ENCODE results near the gene SMG9.

DNA sequence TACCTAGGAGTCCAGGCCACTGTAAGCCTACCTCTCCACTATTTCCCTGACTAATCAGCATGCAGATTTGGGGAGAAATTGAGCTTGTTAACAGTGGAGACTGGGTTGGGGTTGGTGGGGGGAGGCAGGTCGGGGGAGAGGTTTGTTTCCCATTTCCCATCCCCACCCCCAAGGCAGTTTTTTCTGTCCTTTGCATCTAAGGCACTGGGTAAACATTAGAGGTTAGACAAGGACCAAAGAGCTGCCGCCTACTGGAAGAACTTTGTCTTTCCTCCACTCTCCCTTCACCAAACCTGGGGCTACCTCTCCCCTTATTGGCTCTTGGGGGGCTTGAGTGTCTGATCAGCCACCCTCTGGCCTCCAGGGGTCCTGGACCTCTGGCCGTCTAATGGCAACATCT is 25.1 kb upstream of the SMG9 start:
- TF ChIP-seq, protein P1, sequence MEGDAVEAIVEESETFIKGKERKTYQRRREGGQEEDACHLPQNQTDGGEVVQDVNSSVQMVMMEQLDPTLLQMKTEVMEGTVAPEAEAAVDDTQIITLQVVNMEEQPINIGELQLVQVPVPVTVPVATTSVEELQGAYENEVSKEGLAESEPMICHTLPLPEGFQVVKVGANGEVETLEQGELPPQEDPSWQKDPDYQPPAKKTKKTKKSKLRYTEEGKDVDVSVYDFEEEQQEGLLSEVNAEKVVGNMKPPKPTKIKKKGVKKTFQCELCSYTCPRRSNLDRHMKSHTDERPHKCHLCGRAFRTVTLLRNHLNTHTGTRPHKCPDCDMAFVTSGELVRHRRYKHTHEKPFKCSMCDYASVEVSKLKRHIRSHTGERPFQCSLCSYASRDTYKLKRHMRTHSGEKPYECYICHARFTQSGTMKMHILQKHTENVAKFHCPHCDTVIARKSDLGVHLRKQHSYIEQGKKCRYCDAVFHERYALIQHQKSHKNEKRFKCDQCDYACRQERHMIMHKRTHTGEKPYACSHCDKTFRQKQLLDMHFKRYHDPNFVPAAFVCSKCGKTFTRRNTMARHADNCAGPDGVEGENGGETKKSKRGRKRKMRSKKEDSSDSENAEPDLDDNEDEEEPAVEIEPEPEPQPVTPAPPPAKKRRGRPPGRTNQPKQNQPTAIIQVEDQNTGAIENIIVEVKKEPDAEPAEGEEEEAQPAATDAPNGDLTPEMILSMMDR (conservative IDR thresholded peaks at IDR 0.05; ENCODE audit: low read depth, low read length): no peak
- TF ChIP-seq BHLHE40 (IDR thresholded peaks at IDR 0.05; ENCODE audit: low read depth, low read length) (no peak), POLR2A (IDR thresholded peaks at IDR 0.05; ENCODE audit: low read depth, low read length) (no peak), MXI1 (IDR thresholded peaks at IDR 0.05; ENCODE audit: borderline replicate concordance, low read depth, low read length) (no peak)
- TF ChIP-seq, protein P2, sequence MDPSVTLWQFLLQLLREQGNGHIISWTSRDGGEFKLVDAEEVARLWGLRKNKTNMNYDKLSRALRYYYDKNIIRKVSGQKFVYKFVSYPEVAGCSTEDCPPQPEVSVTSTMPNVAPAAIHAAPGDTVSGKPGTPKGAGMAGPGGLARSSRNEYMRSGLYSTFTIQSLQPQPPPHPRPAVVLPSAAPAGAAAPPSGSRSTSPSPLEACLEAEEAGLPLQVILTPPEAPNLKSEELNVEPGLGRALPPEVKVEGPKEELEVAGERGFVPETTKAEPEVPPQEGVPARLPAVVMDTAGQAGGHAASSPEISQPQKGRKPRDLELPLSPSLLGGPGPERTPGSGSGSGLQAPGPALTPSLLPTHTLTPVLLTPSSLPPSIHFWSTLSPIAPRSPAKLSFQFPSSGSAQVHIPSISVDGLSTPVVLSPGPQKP (IDR thresholded peaks at IDR 0.05; ENCODE audit: borderline replicate concordance, low read depth, low read length): no peak
